Fibroblast of upper back skin (primary cell): ENCODE data around the gene HGFAC.
A peak's percentile ranks its signal among the peaks of the same experiment; 100 is the strongest.

ENCODE experiments used
- DNase-seq: peaks from one replicate; pipeline ENCODE4 v3.0.0-alpha.2; 2013

The HGFAC gene

DNA sequence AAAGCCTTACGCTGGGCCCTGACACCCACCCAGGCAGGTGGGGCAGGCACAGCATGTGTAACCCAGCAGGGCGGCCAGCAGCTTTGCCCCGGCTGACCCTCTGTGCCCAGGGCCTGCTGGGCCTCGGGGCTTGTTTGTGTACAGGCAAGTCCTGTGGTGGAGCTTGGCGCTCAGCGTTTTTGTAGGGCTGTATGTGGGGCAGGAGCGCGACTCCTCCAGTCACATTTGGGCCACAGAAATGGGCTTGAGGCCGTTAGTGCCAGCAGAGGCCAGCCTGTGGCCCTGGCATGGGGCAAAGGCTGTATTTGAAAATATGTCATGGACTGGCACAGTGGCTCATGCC, 14.7 kb upstream of the HGFAC start:
- no peak for DNase-seq

DNA sequence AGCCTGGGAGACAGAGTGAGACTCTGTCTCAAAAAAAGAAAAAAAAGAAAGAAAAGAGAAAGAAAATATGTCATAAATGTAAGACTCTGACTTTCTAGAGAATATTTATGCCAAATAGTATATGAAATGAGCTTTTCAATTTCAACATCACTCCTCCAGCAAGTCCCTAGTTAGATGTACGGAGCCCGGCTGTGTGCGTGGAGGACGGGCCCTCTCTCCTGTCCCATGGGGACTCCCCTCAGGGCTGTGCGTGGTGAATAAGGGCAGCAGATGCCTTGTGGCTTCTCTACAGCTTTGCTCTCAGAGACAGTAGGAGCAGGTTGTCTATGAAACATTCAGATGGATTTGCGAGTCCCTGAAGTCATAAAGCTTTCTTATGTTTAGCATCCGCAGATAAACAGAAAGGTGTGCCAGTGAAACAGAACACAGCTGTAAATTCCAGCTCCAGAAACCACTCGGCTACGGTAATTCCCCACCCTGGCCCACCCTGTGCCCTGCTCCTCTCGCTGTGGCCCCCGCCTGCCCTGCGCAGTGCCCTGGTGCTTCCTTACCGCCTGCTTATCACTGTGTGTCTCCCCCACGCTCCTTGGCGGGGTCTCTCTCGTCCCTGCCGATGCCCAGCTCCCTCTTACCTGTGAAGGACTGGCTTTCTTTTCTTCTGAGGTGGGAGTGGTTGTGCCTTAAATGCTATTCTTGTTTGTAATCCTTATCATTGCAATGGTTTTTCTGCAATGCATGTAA, 13.9 kb upstream of the HGFAC start:
- DNase-seq: no peak

GRCh38 chr4:3429651-3430050, 12.1 kb upstream of the HGFAC start:
- no peak for DNase-seq

GRCh38 chr4:3430524-3430923, 11.2 kb upstream of the HGFAC start:
- DNase-seq: no peak

- DNase-seq: no peak
Measured at GRCh38 chr4:3431446-3431993, 10.2 kb upstream of the HGFAC start.

GRCh38 chr4:3432381-3432790, 9.4 kb upstream of the HGFAC start:
- no peak for DNase-seq

DNA sequence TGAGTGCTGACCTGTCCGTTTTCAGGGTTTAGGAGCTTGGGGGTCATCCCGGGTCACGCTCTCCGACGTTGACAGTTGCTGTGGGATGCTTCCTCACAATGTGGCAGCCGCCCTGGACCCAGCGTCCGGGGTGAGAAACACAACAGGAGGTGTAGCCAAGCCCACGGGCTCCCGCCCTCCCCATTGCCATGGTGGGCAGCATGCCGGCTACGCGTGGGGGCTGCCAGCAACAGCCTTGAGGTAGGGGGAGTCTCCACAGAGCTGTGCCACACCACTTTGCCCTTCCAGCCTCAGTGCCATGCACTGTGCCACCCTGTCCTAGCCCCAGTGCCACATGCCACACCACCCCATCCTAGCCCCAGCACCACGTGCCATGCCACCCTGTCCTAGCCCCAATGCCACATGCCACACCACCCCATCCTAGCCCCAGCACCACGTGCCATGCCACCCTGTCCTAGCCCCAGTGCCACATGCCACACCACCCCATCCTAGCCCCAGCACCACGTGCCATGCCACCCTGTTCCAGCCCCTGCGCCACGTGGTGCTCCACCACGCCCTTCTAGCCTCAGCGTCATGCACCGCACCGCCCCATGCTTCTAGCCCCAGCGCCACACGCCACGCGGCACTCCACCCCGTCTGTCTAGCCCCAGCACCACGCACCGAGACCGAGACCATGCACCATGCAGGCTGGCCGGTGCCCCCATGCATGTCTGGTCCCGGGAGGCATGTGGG, 8.5 kb upstream of the HGFAC start:
- DNase-seq: no peak

DNA sequence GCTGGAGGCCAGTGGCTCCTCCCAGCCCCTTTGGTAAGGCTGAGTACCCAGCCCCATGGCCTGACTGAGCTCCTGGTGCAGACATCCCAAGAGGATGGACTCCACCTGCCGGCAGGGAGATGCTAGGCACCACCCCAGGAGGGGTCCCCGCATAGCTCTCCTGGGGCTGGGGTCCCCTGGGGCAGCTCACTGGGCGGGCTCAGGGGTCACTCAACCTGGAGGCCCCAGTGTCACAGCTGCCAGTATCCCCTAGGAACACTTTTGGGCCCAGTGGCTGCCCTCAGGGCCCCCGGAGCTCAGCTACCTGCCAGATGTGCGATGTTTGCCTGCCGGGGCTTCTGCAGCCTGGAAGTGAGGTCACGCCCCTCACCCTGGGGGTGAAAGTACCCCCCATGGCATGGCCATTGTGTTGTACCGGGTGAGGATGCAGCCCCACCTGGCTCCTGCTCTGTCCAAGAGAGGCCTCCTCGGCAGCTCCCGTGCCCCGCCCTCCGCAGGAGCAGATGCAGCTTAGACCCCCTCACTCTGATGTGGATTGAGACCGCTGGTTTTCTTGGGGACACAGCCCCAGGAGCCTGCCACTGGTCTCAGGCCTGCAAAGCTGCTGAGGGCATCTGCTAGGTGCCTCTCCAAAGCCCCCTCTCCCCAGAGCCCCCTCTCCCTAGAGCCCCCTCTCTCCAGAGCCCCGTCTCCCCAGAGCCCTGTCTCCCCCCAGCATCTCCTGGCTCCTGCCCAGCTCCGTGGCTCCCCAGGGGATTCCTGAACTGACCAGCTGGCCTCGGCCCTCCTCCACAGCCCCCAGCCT, 6.7 kb upstream of the HGFAC start:
- no peak for DNase-seq

GRCh38 chr4:3435686-3435956, 6.1 kb upstream of the HGFAC start:
- DNase-seq: no peak

DNA sequence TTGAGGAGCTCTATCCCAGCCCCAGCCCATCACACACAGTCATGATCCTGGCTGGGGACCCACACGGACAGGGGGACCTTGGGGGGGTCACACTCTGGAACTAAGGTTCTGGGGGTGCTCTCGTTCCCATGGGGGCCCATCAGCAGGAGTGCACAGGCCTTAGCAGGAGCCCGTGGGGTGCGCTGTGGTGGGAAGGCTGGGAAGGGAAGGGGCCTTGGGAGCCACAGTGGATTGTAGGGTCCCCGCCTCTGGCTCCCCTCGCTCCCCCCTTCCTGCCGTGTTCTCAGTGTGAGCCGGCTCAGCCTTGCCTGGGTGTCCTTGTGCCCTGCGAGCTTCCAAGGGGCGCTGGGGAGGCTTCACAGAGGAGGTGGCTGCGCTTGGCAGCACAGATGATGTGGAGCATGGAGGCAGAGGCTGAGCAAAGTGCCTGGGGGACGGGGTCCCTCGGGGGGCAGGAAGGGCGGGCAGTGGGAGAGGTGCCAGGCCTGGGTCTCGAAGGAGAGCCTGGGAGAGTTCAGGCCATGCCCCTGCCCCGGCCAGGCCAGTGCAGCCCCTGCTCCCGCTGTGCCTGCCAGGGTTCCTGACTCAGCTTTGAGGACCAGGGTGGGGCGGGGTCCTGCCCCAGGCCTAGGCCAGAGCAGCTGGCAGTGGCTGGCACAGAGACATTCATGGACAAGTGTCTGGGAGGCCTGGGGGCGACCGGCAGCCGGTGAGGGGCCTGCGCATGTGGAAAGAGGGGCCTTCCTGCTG, 5.5 kb upstream of the HGFAC start:
- no peak for DNase-seq

- DNase-seq: no peak
Measured at GRCh38 chr4:3436798-3437581, 4.8 kb upstream of the HGFAC start.

DNA sequence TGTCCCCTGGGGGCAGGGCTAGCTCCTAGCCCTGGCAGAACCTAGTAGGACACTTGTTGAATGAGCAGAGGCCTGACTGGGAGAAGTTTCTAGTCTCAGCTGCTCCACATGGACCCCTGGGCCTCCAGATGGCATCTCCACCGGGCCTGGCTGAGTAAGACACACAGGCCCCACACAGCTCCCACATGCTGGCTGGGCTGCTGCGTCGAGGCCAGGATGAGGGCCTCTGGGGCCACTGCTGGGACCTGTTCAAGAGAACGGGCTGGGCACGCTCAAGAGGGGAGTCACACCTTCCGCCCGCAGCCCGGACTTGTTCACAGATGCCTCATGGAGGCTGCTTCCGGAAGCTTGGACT, 4.2 kb upstream of the HGFAC start:
- DNase-seq: no peak

DNA sequence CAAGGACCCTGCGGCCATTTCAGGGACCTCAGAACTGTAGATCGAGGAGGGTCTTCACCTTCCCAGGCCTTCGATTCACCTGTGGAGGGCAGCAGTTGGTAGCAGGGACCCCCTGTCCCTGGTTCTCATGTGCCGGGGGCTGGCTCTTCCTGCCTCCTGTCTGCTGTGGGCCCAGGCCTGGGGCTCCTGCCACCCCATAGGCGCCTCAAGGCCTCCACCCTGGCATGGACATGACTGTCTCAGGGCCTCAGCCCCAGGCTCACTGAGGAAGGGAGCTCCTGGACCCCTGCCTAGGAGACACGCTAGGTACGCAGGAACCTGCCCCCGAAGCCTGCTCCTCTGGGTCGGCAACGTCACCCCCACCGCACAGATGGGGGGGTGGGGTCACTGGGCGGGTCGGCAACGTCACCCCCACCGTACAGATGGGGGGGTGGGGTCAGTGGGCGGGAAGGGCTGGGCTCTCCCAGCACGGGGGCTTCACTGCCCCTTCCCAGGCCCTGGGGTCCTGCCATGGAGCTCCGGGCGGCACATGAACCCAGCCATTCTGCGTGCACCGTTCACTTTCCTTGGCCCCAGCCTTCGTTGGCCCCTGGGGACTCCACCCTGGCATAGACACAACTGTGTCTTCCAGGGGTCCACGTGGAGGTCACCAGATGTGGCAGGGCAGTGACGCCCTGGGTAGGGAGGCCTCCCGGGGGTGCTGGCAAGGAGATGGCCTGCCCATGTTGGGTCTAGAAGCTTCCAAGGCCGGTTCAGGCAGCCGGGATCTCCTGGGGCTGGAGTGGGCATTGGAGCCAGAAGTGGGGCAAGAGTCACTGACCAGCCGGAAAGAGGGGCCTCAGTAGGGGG, 3.5 kb upstream of the HGFAC start:
- DNase-seq: no peak

GRCh38 chr4:3438847-3439180, 3.0 kb upstream of the HGFAC start:
- no peak for DNase-seq

DNA sequence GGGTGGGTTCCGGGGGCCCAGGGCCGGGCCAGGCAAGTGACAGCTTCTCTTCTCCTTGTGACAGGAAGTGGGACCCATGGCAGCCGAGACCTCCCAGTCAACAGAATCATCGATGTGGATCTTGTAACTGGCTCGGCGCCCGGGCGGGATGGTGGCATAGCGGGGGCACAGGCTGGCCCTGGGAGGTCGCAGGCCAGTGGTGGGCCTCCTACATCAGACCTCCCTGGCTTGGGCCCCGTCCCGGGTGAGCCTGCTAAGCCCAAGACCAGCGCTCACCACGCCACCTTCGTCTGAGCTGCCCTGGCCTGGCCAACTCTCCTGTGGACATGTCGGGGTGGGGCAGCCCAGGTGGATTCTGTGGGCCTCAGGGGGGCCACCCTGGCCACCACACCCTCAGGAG, 2.4 kb upstream of the HGFAC start:
- DNase-seq: no peak

DNA sequence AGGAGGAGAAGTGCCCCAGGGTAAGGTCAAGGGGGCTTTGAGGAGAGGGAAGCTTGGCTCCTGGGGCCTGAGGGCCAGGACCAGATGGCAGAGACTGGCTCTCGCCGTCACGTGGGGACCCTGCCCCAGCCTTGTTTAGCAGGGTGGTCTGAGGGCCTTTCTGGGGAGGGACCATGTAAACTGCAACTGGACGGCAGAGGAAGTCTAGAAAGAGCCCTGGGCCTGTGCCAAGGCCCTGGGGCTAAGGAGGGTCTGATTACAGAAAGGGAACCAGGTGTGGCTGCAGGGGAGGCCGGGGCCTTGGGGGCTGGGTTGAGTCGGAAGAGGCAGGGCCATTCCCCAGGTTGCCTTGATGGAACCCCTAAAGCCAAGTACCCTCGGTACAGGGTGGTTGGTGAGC, 1.8 kb upstream of the HGFAC start:
- DNase-seq: no peak

DNA sequence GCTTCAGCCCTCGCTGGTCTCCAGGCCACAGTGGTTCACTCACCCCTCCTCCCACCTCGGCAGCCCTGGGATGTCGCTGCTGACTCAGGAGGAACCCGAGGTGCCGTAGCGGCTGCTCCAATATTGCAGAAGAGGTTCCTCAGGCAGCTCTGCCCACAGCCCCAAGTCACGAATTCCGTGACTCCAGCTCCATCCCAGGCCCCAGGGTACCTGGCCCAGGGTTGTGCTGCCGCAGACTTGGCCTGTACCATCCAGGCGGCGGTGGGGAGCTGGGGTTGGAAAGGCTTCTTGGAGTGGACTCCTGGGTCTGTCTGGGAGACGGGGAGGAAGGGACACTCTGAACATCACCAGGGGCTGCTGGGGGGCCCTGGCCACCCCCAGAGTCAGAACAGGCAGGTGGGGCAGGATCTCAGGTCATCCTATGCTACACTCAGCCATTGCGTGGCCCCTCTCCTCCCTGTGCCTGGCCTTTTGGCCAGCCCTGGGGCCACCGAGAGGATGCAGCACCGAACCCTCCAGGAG, 728 bp upstream of the HGFAC start:
- DNase-seq: peak; percentile 31

GRCh38 chr4:3442460-3442958, 741 bp downstream of the HGFAC start:
- DNase-seq: no peak

GRCh38 chr4:3442959-3443749, 1.4 kb downstream of the HGFAC start:
- peak; percentile 25 for DNase-seq

DNA sequence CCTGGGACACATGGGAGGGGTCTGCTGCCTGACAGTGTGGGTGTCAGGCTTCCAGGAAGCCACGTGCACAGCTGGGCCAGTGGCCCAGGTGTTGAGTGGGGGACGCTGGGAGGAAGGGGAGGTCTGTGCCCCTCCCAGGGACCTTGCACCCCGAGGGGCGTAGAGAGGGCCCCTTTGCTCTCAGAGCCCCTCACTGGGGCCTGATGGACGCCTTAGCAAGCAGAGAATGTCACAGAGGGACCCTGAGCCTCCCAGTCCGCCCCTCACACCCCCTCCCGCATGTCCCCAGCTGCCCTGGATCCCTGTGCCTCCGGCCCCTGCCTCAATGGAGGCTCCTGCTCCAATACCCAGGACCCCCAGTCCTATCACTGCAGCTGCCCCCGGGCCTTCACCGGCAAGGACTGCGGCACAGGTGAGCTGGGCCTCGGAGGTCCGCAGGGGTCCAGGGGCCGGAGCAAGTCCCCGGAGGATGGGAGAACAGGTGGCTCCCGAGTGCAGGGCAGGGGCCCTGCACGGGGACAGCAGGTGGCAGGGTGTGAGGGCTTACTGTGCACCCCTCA, 2.1 kb downstream of the HGFAC start:
- no peak for DNase-seq
